BE2C (cell line): ENCODE measurements around the gene TTC23.

Experiments
- DNase-seq: peaks from one replicate; pipeline ENCODE4 v3.0.0-alpha.2; 2020
- H3K27me3 ChIP-seq: fragments of 250-450 bp; sonication (Bioruptor Pico); 2 replicates; pipeline ENCODE4 v1.5.1; 2020; ENCODE audit warnings: mild to moderate bottlenecking
- H3K36me3 ChIP-seq: fragments of 250-450 bp; sonication (Bioruptor Pico); 2 replicates; pipeline ENCODE4 v1.5.1; 2020; ENCODE audit warnings: mild to moderate bottlenecking
- H3K4me1 ChIP-seq: fragments of 250-450 bp; sonication (Bioruptor Pico); 2 replicates; pipeline ENCODE4 v1.5.1; 2020
- H3K4me3 ChIP-seq: 2 replicates; pipeline ENCODE4 v1.5.1; 2011; ENCODE audit warnings: low read depth, low read length
- H3K9me3 ChIP-seq: fragments of 250-450 bp; sonication (Bioruptor Pico); 2 replicates; pipeline ENCODE4 v1.5.1; 2020
- TF ChIP-seq, protein P1 (sequence below): IDR thresholded peaks from 2 replicates; pipeline ENCODE4 v1.5.1; 2012; ENCODE audit warnings: mild to moderate bottlenecking, low read depth, low read length

Gene TTC23

GRCh38 chr15:99268431-99268830, 19.1 kb upstream of the TTC23 start:
- H3K4me1 ChIP-seq = peaks cover 3% of the 10 kb centered on the region; the same call in 1 of the 2 replicates
- no peaks in the 10 kb centered on the region for H3K36me3 ChIP-seq
- H3K4me3 ChIP-seq = no peak overlapping the region
- TF ChIP-seq, protein P1, sequence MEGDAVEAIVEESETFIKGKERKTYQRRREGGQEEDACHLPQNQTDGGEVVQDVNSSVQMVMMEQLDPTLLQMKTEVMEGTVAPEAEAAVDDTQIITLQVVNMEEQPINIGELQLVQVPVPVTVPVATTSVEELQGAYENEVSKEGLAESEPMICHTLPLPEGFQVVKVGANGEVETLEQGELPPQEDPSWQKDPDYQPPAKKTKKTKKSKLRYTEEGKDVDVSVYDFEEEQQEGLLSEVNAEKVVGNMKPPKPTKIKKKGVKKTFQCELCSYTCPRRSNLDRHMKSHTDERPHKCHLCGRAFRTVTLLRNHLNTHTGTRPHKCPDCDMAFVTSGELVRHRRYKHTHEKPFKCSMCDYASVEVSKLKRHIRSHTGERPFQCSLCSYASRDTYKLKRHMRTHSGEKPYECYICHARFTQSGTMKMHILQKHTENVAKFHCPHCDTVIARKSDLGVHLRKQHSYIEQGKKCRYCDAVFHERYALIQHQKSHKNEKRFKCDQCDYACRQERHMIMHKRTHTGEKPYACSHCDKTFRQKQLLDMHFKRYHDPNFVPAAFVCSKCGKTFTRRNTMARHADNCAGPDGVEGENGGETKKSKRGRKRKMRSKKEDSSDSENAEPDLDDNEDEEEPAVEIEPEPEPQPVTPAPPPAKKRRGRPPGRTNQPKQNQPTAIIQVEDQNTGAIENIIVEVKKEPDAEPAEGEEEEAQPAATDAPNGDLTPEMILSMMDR = no peak
- no peak for DNase-seq
- no peaks in the 10 kb centered on the region for H3K27me3 ChIP-seq
- H3K9me3 ChIP-seq = no peaks in the 10 kb centered on the region

DNA sequence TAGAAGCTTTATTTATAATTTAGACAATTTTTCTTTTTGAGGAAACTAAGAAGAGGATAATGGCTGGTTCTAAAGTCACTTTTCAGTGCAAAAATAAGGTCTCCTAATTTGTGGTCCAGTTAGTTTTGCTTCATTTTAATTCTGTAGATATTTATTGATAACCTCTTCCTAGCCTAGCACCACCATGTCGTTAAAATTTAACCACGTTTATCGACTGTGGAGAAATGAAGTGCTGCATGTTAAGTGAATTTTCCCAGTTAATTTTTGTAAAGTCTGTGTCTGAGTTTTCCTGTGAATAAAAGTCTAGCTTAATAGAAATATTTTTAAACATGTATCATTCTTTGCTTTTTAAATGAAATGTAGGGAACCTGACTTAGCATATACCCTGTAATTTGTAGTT, 18.6 kb upstream of the TTC23 start:
- TF ChIP-seq, protein P1 = no peak
- no peaks in the 10 kb centered on the region for H3K27me3 ChIP-seq
- H3K9me3 ChIP-seq = no peaks in the 10 kb centered on the region
- H3K4me1 ChIP-seq = peaks cover 3% of the 10 kb centered on the region; the same call in 1 of the 2 replicates
- H3K4me3 ChIP-seq = no peak overlapping the region
- no peaks in the 10 kb centered on the region for H3K36me3 ChIP-seq
- no peak for DNase-seq

DNA sequence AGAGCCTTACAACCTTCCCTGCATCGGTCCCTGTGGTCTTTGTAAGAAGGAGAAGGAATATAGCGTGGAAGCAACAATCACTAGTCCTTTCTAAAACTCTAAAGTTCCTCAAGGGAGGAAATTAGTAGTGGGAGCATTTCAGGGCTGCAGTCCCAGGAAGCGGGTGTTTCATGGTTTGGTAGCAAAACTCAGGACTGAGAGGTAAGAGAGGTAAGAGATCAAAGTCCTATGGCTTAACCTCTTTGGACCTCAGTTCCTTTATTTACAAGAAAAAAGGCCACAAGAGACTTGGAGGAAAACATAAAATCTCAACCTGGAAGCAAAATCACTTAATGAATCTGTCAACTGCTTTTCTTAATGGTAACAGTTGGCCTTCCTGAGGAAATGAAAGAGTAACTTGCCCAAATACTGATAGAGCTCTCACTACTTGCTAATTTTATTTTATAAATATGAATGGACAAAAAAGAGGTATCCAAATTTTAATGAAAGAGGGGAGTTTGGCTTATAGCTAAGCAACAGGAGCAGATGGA, 16.2 kb upstream of the TTC23 start:
- H3K4me1 ChIP-seq = peaks cover 3% of the 10 kb centered on the region; the same call in 1 of the 2 replicates
- TF ChIP-seq, protein P1 = no peak
- no peak overlapping the region for H3K4me3 ChIP-seq
- no peaks in the 10 kb centered on the region for H3K27me3 ChIP-seq
- no peaks in the 10 kb centered on the region for H3K36me3 ChIP-seq
- H3K9me3 ChIP-seq = no peaks in the 10 kb centered on the region
- no peak for DNase-seq

DNA sequence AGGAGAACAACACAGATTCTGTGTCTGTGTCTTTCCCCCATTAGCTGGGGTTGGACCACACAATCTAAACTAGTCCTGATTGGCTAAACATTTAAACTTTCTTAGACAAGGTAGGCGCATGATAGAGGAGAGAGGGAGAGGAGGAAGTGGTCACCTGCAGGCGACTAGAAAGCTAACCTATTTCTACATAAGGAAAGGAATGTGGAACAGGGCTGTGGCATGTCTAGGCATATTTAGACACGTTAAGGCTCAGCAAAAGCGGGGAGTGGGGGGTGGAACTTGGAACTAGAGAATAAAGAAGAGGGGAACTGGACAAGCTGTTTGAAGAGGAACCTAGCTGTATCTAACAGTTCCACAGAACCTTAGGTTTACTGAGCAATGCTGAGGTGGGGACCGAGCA, 14.7 kb upstream of the TTC23 start:
- H3K4me1 ChIP-seq = peaks cover 3% of the 10 kb centered on the region; the same call in 1 of the 2 replicates
- TF ChIP-seq, protein P1 = no peak

GRCh38 chr15:99257107-99257750, 7.8 kb upstream of the TTC23 start:
- DNase-seq = no peak
- TF ChIP-seq, protein P1 = no peak
- H3K4me1 ChIP-seq = no peaks in the 10 kb centered on the region; the same call in 1 of the 2 replicates
- H3K9me3 ChIP-seq = no peaks in the 10 kb centered on the region
- H3K4me3 ChIP-seq = no peak overlapping the region
- H3K27me3 ChIP-seq = no peaks in the 10 kb centered on the region
- H3K36me3 ChIP-seq = no peaks in the 10 kb centered on the region; the same call in 1 of the 2 replicates

More for the DNA sequence above, 14.7 kb upstream of the TTC23 start:
- Histone ChIP-seq H3K4me3 (no peak overlapping the region), H3K27me3 (no peaks in the 10 kb centered on the region), H3K9me3 (no peaks in the 10 kb centered on the region), H3K36me3 (no peaks in the 10 kb centered on the region)
- no peak for DNase-seq
